Measurements from ENCODE around the gene INA.

Gene INA

GRCh38 chr10:103336370-103336769 lies 59.4 kb downstream of the INA start:
- FAIRE-seq (no peak), DNase-seq (ENCODE audit: extremely low spot score, insufficient read length, low read depth) (no peak)

All from GM18507 (cell line).